A549 (cell line): ENCODE data around the gene KSR1.

Experiments used
- CTCF ChIP-seq: fragments of >200 bp; sonication (Bioruptor Twin); formaldehyde crosslinking; IDR thresholded peaks from 3 replicates; pipeline ENCODE4 v1.5.1; 2016
- JUN ChIP-seq, 2 experiments: fragments of >200 bp; sonication (Bioruptor Twin); formaldehyde crosslinking; IDR thresholded peaks; 2 replicates in 1 of 2; 3 replicates in 1 of 2; pipeline ENCODE4 v1.6.1; 2016 to 2017
- KDM1A ChIP-seq: fragments of 200-600 bp; sonication (generic); IDR thresholded peaks from 2 replicates; pipeline ENCODE4 v1.6.1; 2016; ENCODE audit warnings: low read depth, mild to moderate bottlenecking
- MYC ChIP-seq: IDR thresholded peaks from 2 replicates; pipeline ENCODE4 v1.6.1; 2012; ENCODE audit warnings: mild to moderate bottlenecking, inconsistent platforms, low read length, improper control_type of control experiment, borderline replicate concordance
- SMC3 ChIP-seq: fragments of >200 bp; sonication (Bioruptor Twin); formaldehyde crosslinking; IDR thresholded peaks from 3 replicates; pipeline ENCODE4 v1.6.1; 2018; ENCODE audit warnings: inconsistent platforms
- TF ChIP-seq, protein P1 (sequence below): fragments of 250-450 bp; sonication (Bioruptor Pico); IDR thresholded peaks from 2 replicates; pipeline ENCODE4 v1.5.0; 2021; ENCODE audit warnings: mild to moderate bottlenecking, moderate library complexity, borderline replicate concordance

DNA sequence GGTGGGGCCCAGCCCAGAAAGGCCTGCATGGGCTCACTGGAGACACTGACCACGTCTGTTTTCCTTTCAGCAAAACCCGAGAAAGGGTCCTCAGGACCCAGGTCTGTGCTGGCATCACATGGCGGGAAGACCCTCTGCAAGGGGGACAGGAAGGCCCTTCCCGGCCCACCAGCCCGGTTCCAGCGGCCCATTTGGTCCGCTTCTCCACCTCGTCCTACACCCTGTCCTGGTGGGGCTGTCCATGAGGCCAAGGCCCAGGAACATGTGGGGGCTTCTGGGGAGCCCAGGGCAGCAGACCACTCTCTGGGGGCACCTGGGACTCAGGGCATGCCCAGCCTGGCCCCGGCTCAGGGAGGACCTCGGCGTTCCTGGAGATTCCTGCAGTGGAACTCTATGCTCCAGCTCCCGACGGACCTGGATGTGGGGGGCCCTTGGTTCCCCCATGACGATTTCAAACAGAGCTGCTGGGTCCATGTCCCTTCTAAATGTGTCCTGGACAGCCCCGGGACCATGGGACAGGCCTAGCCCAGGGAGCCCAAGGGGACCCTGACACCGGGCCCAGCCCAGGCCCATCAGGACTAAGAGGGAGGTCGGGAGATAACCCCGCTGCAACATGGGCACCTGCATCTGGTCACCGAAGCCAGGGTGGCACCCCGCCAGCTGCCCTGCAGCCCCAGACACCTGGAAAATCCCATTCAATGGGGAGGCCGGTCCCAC is 26.4 kb upstream of the KSR1 start:
- TF ChIP-seq, protein P1, sequence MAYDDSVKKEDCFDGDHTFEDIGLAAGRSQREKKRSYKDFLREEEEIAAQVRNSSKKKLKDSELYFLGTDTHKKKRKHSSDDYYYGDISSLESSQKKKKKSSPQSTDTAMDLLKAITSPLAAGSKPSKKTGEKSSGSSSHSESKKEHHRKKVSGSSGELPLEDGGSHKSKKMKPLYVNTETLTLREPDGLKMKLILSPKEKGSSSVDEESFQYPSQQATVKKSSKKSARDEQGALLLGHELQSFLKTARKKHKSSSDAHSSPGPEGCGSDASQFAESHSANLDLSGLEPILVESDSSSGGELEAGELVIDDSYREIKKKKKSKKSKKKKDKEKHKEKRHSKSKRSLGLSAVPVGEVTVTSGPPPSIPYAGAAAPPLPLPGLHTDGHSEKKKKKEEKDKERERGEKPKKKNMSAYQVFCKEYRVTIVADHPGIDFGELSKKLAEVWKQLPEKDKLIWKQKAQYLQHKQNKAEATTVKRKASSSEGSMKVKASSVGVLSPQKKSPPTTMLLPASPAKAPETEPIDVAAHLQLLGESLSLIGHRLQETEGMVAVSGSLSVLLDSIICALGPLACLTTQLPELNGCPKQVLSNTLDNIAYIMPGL (CRISPR knock-in tag), result no peak
- TF ChIP-seq MYC, result no peak
- no peak for TF ChIP-seq JUN (IDR thresholded peaks at IDR 0.05)
- TF ChIP-seq CTCF, result no peak
- no peak for TF ChIP-seq KDM1A
- TF ChIP-seq SMC3, result no peak
